Measurements from ENCODE around the gene ADAMTS16.
A peak's percentile ranks its signal among the peaks of the same experiment; 100 is the strongest.

The ADAMTS16 gene

DNA sequence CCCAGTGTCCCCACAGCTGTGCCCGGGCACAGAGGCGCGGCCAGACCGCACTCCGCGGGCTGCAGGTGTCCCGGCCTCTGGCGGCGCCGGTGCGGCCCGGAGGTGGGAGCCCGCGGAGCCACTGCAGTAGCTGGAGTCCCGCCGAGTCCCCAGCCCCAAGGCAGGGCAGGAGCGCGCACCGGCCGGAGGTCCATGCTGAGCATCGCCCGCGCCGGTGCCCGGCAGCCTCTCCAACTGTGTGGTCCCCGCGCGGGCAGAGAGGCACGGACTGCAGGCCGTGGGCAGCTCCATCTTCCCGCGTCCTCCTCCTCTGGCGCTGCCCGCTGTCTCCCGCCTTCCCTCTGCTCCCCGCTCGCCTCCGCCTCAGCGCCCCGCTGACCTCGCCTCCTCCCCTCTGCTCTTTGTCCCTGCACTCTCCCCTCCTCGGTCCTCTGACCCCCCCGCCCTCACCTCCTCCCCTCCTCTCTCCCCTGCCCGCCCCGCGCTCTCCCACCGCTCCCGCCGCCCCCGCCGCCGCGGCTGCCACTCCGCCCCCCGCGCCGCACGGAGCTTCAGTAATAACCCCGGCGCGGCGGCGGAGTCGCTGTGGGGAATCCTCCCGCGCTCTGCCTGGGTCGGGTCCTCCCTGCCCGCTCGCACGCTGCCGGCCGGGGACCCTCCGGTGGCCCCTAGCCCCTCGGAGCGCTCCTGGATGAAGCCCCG lies at the start of gene ADAMTS16:
ADAMTS16 (plus strand) TSS at position 554 of the 702 bp plus-strand sequence; CDS start at position 692, 138 bp downstream.
- DNase-seq (ENCODE audit: low read depth), result no peak
- no peak for TF ChIP-seq CTCF (IDR thresholded peaks at IDR 0.05; ENCODE audit: insufficient read depth, low read depth, low read length, missing control alignments)
- H3K4me3 ChIP-seq (ENCODE audit: low read length), result no peak within 1 kb of the TSS

- no peak for DNase-seq (ENCODE audit: low read depth)
- TF ChIP-seq CTCF (IDR thresholded peaks at IDR 0.05; ENCODE audit: insufficient read depth, low read depth, low read length, missing control alignments), result no peak
- no peak overlapping the region for H3K4me3 ChIP-seq (ENCODE audit: low read length)
These were observed 48.0 kb upstream of the ADAMTS16 start for GRCh38 chr5:5092149-5092548.

- DNase-seq (ENCODE audit: low read depth), result no peak
- H3K4me3 ChIP-seq (ENCODE audit: low read length), result no peak overlapping the region
- TF ChIP-seq CTCF (IDR thresholded peaks at IDR 0.05; ENCODE audit: insufficient read depth, low read depth, low read length, missing control alignments), result no peak
These were observed 39.5 kb upstream of the ADAMTS16 start for GRCh38 chr5:5100635-5101034.

- TF ChIP-seq CTCF (IDR thresholded peaks at IDR 0.05; ENCODE audit: insufficient read depth, low read depth, low read length, missing control alignments), result no peak
- no peak for DNase-seq (ENCODE audit: low read depth)
- no peak overlapping the region for H3K4me3 ChIP-seq (ENCODE audit: low read length)
These were observed 38.5 kb upstream of the ADAMTS16 start for GRCh38 chr5:5101676-5102075.

DNA sequence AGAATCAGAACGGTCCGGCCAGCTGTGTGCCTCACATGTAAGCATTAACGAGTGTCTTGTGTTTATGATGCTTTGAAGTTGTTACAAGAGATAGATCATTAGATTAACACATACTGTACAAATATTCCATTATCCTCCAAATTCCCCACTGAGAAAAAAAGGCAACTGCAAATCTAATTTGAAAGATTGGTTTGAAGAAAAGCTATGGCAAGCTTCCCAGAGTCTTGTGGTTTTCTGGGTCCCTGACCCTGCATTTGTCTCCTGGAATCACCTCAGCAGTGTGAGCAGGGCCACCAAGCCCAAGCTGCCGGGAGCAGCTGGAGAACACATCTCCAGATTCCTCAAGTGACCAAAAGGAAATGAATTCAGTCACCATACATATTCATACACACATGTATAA lies 36.9 kb upstream of the ADAMTS16 start:
- H3K4me3 ChIP-seq (ENCODE audit: low read length), result no peak overlapping the region
- no peak for TF ChIP-seq CTCF (IDR thresholded peaks at IDR 0.05; ENCODE audit: insufficient read depth, low read depth, low read length, missing control alignments)
- no peak for DNase-seq (ENCODE audit: low read depth)

GRCh38 chr5:5104550-5104949 lies 35.6 kb upstream of the ADAMTS16 start:
- no peak overlapping the region for H3K4me3 ChIP-seq (ENCODE audit: low read length)
- DNase-seq (ENCODE audit: low read depth), result no peak
- no peak for TF ChIP-seq CTCF (IDR thresholded peaks at IDR 0.05; ENCODE audit: insufficient read depth, low read depth, low read length, missing control alignments)

- DNase-seq (ENCODE audit: low read depth), result peak; percentile 9
- no peak for TF ChIP-seq CTCF (IDR thresholded peaks at IDR 0.05; ENCODE audit: insufficient read depth, low read depth, low read length, missing control alignments)
- H3K4me3 ChIP-seq (ENCODE audit: low read length), result no peak overlapping the region
These were observed 34.6 kb upstream of the ADAMTS16 start for GRCh38 chr5:5105531-5105930.
